ENCODE results near the gene SST. TPM values are rescaled to one million over a fixed set of nuclear protein-coding genes. Genes with fewer than 3 reads are reported as not detected.
"Not testable (repeated sequence)": the region's sequence is repeated elsewhere in the genome, so short reads cannot be mapped to it uniquely, and the experiment has no call there.

Gene SST
- polyA plus RNA-seq, 3 donors: 4.0 to 785 (median 13.1) TPM

GRCh38 chr3:187686621-187687273, 16.6 kb upstream of the SST start:
- WGBS, 3 donors: 90 to 94% (median 91%) methylated on average over 5 of the region's 5 CpGs
- no peak overlapping the region for H3K27ac ChIP-seq (ENCODE audit: low read depth, low read length)

- WGBS, 3 donors: 90 to 93% (median 91%) methylated on average over 7 of the region's 7 CpGs
- no peak overlapping the region for H3K27ac ChIP-seq (ENCODE audit: low read depth, low read length)
Observed at GRCh38 chr3:187685948-187686347, 15.8 kb upstream of the SST start.

GRCh38 chr3:187684880-187685279, 14.7 kb upstream of the SST start:
- WGBS, 3 donors: 55 to 58% (median 57%) methylated on average over 2 of the region's 2 CpGs
- no peak overlapping the region for H3K27ac ChIP-seq (ENCODE audit: low read depth, low read length)

- WGBS, 3 donors: 83 to 96% (median 91%) methylated on average over 1 of the region's 1 CpG
- no peak overlapping the region for H3K27ac ChIP-seq (ENCODE audit: low read depth, low read length)
Observed at GRCh38 chr3:187684444-187684843, 14.2 kb upstream of the SST start.

- 76 to 88% (median 83%) methylated on average over 11 of the region's 11 CpGs for WGBS, 3 donors
- H3K27ac ChIP-seq (ENCODE audit: low read depth, low read length): not testable (repeated sequence)
Observed at GRCh38 chr3:187681756-187682155, 11.6 kb upstream of the SST start.

- 31 to 33% (median 31%) methylated on average over 7 of the region's 7 CpGs for WGBS, 3 donors
- H3K27ac ChIP-seq (ENCODE audit: low read depth, low read length): no peak overlapping the region
Observed at GRCh38 chr3:187679638-187680396, 9.6 kb upstream of the SST start.

- 18 to 24% (median 22%) methylated on average over 5 of the region's 5 CpGs for WGBS, 3 donors
Observed at GRCh38 chr3:187678726-187679268, 8.6 kb upstream of the SST start.

GRCh38 chr3:187677604-187678003, 7.4 kb upstream of the SST start:
- 18 to 48% (median 29%) methylated on average over 1 of the region's 1 CpG for WGBS, 3 donors
- no peak overlapping the region for H3K27ac ChIP-seq (ENCODE audit: low read depth, low read length)

More at GRCh38 chr3:187678726-187679268, 8.6 kb upstream of the SST start:
- H3K27ac ChIP-seq (ENCODE audit: low read depth, low read length): no peak overlapping the region

GRCh38 chr3:187673012-187673411, 2.8 kb upstream of the SST start:
- 59 to 69% (median 60%) methylated on average over 3 of the region's 3 CpGs for WGBS, 3 donors
- H3K27ac ChIP-seq (ENCODE audit: low read depth, low read length): no peak overlapping the region

GRCh38 chr3:187667526-187667925, 2.7 kb downstream of the SST start:
- no peak overlapping the region for H3K27ac ChIP-seq (ENCODE audit: low read depth, low read length)

- H3K27ac ChIP-seq (ENCODE audit: low read depth, low read length): no peak overlapping the region
- WGBS, 3 donors: 59 to 76% (median 71%) methylated on average over 3 of the region's 3 CpGs
Observed at GRCh38 chr3:187665764-187666402, 4.3 kb downstream of the SST start.

- H3K27ac ChIP-seq (ENCODE audit: low read depth, low read length): no peak overlapping the region
Observed at GRCh38 chr3:187665010-187665409, 5.2 kb downstream of the SST start.

GRCh38 chr3:187662848-187663409, 7.3 kb downstream of the SST start:
- H3K27ac ChIP-seq (ENCODE audit: low read depth, low read length): no peak overlapping the region
- WGBS, 3 donors: 67 to 76% (median 75%) methylated on average over 5 of the region's 5 CpGs

- H3K27ac ChIP-seq (ENCODE audit: low read depth, low read length): no peak overlapping the region
Observed at GRCh38 chr3:187661267-187661666, 8.9 kb downstream of the SST start.

GRCh38 chr3:187651282-187651681, 18.9 kb downstream of the SST start:
- 47 to 65% (median 59%) methylated on average over 2 of the region's 2 CpGs for WGBS, 3 donors

GRCh38 chr3:187648177-187648576, 22.0 kb downstream of the SST start:
- H3K27ac ChIP-seq (ENCODE audit: low read depth, low read length): no peak overlapping the region
- WGBS, 3 donors: 65 to 74% (median 66%) methylated on average over 2 of the region's 2 CpGs

More at GRCh38 chr3:187651282-187651681, 18.9 kb downstream of the SST start:
- H3K27ac ChIP-seq (ENCODE audit: low read depth, low read length): no peak overlapping the region

GRCh38 chr3:187646906-187647660, 23.1 kb downstream of the SST start:
- no peak overlapping the region for H3K27ac ChIP-seq (ENCODE audit: low read depth, low read length)
- WGBS, 3 donors: 74 to 88% (median 84%) methylated on average over 5 of the region's 5 CpGs

- WGBS, 3 donors: 71 to 92% (median 89%) methylated on average over 1 of the region's 1 CpG
- not testable (repeated sequence) for H3K27ac ChIP-seq (ENCODE audit: low read depth, low read length)
Observed at GRCh38 chr3:187645379-187645778, 24.8 kb downstream of the SST start.

Measured in adipose tissue (tissue), 3 donors.